ENCODE measurements around the gene MEGF10.
A peak's percentile ranks its signal among the peaks of the same experiment; 100 is the strongest.
"Not testable (repeated sequence)": the region's sequence is repeated elsewhere in the genome, so short reads cannot be mapped to it uniquely, and the experiment has no call there.

Gene MEGF10

GRCh38 chr5:127307868-127308267 lies 17.3 kb downstream of the MEGF10 start:
- no peak overlapping the region for H3K4me3 ChIP-seq (replicated peaks; ENCODE audit: low read depth, low read length)
- TF ChIP-seq CTCF (IDR thresholded peaks at IDR 0.05; ENCODE audit: low read length, missing control alignments), result no peak
- no peak for DNase-seq (ENCODE audit: low read depth)

GRCh38 chr5:127308325-127308724 lies 17.7 kb downstream of the MEGF10 start:
- H3K4me3 ChIP-seq (replicated peaks; ENCODE audit: low read depth, low read length); DNase-seq (ENCODE audit: low read depth): not testable (repeated sequence)

- no peak for TF ChIP-seq CTCF (IDR thresholded peaks at IDR 0.05; ENCODE audit: low read length, missing control alignments)
- H3K4me3 ChIP-seq (replicated peaks; ENCODE audit: low read depth, low read length), result no peak overlapping the region
- no peak for DNase-seq (ENCODE audit: low read depth)
These were observed 18.3 kb downstream of the MEGF10 start for GRCh38 chr5:127308945-127309344.

GRCh38 chr5:127311349-127311748 lies 20.8 kb downstream of the MEGF10 start:
- no peak for TF ChIP-seq CTCF (IDR thresholded peaks at IDR 0.05; ENCODE audit: low read length, missing control alignments)
- DNase-seq (ENCODE audit: low read depth), result no peak

GRCh38 chr5:127311781-127312525 lies 21.4 kb downstream of the MEGF10 start:
- TF ChIP-seq CTCF (IDR thresholded peaks at IDR 0.05; ENCODE audit: low read length, missing control alignments), result no peak
- no peak overlapping the region for H3K4me3 ChIP-seq (replicated peaks; ENCODE audit: low read depth, low read length)
- no peak for DNase-seq (ENCODE audit: low read depth)

More at GRCh38 chr5:127311349-127311748, 20.8 kb downstream of the MEGF10 start:
- no peak overlapping the region for H3K4me3 ChIP-seq (replicated peaks; ENCODE audit: low read depth, low read length)

- no peak for TF ChIP-seq CTCF (IDR thresholded peaks at IDR 0.05; ENCODE audit: low read length, missing control alignments)
- no peak for DNase-seq (ENCODE audit: low read depth)
- H3K4me3 ChIP-seq (replicated peaks; ENCODE audit: low read depth, low read length), result no peak overlapping the region
These were observed 22.8 kb downstream of the MEGF10 start for GRCh38 chr5:127313379-127313778.

GRCh38 chr5:127313847-127314473 lies 23.4 kb downstream of the MEGF10 start:
- peak; percentile 72 for DNase-seq (ENCODE audit: low read depth)
- H3K4me3 ChIP-seq (replicated peaks; ENCODE audit: low read depth, low read length), result no peak overlapping the region
- TF ChIP-seq CTCF (IDR thresholded peaks at IDR 0.05; ENCODE audit: low read length, missing control alignments), result peak; percentile 85
